ENCODE measurements around the gene SYT8.

- TF ChIP-seq CTCF (IDR thresholded peaks at IDR 0.05) (no peak), EZH2 (IDR thresholded peaks at IDR 0.05) (no peak)
Observed at GRCh38 chr11:1836011-1836945, 1.5 kb downstream of the SYT8 start.

Data from neural progenitor cell (in vitro differentiated cells).